ENCODE measurements around the gene OR14K1.
"Not testable (repeated sequence)": the region's sequence is repeated elsewhere in the genome, so short reads cannot be mapped to it uniquely, and the experiment has no call there.

The OR14K1 gene

GRCh38 chr1:247738315-247738714 is at the start of gene OR14K1:
Gene OR14K1 (plus strand): TSS chr1:247738615. CDS start chr1:247738615, 0 bp downstream.
- no peak for ATAC-seq

DNA sequence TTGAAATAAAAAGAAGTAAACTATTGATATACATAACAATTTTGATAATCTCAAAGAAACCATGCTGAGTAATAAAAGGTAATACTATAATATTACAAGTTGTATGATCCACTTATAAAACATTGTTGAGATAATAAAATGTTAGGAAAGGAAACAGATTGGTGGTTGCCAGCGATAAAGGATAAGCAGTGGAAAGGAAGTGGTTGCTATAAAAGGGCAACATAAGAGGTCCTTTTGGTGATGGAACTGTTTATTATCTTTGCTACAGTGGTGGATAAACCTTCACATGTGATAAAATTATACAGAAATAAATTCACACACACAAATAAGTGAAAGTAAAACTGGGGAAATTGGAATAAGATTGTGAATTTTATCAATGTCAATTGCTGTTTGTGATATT is 37.1 kb upstream of the OR14K1 start:
- ATAC-seq = no peak

GRCh38 chr1:247710681-247711080 is 27.7 kb upstream of the OR14K1 start:
- ATAC-seq = not testable (repeated sequence)

GRCh38 chr1:247713753-247714152 is 24.7 kb upstream of the OR14K1 start:
- no peak for ATAC-seq

DNA sequence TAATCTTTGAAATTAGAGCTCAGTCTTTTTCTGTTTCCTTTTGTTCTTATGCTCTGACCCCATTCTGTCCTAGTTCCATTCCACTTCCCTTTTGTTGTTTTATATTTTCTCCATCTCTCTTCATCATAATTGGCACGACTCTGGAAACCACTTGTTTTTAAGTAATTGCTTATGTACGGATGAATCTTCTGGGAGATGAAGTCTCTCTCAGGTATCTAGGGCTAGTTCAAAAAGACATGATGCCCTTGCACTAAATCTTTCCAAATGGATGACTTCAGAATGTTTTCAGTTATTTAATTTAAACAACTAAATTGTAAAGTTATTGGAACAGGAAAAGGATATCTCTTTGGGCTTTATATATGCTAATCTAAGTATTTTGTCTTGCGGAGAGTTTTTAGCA is 21.9 kb upstream of the OR14K1 start, which contains the start of gene OR6F1:
Gene OR6F1, minus strand, starts transcription at position 101 of the 400 bp plus-strand sequence. CDS start 3,891 bp downstream, outside the sequence.
- ATAC-seq = no peak

DNA sequence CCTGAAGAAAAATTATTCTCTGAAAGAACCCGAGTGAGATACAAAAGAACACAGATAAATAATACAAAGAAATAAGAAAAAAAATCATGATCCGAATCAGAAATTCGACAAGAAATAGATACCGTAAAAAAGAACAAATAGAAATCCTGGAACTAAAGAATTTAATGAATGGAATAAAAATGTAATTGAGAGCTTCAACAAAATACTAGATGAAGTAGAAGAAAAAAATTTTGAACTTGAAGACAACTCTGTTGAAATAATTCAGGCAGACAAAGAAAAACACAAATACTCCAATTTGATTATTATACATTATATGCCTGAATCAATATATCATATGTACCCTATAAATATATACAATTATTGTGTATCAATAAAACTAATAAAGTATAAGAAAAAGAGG is 17.2 kb upstream of the OR14K1 start:
- no peak for ATAC-seq

- no peak for ATAC-seq
These were observed 2.3 kb downstream of the OR14K1 start for GRCh38 chr1:247740721-247741120.

- no peak for ATAC-seq
These were observed 3.3 kb downstream of the OR14K1 start for GRCh38 chr1:247741756-247742155.

GRCh38 chr1:247742215-247742760 is 3.9 kb downstream of the OR14K1 start:
- not testable (repeated sequence) for ATAC-seq

GRCh38 chr1:247746391-247746935 is 8.0 kb downstream of the OR14K1 start:
- no peak for ATAC-seq

GRCh38 chr1:247747616-247748015 is 9.2 kb downstream of the OR14K1 start:
- ATAC-seq = no peak

GRCh38 chr1:247748041-247748440 is 9.6 kb downstream of the OR14K1 start, which contains the start of gene OR14A2:
Gene OR14A2 (minus strand): TSS chr1:247748141.
- no peak for ATAC-seq

DNA sequence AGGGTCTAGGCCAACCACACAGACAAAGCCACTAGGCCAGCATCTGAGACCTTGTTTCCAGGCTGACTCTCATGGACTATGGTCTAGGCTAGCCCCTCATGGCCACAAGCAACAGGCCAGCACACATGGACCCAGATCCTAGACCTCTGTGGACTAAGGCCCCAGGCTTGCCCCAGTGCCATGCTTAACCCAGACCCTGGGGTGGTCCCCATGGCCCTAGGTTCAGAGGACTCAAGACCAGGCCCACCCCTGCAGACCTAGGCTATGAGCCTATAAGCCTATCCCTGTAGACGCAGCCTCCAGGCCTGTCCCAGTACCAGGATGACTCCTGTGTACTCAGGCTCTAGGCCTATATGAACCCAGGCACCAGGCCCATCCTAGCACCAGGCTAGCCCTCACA is 11.5 kb downstream of the OR14K1 start:
- no peak for ATAC-seq

- ATAC-seq = not testable (repeated sequence)
These were observed 15.9 kb downstream of the OR14K1 start for GRCh38 chr1:247754311-247754710.

GRCh38 chr1:247760456-247760855 is 22.0 kb downstream of the OR14K1 start, which contains the start of gene OR1C1:
Gene OR1C1 (minus strand): TSS chr1:247760556. CDS start chr1:247758406, 2,150 bp downstream.
- no peak for ATAC-seq

DNA sequence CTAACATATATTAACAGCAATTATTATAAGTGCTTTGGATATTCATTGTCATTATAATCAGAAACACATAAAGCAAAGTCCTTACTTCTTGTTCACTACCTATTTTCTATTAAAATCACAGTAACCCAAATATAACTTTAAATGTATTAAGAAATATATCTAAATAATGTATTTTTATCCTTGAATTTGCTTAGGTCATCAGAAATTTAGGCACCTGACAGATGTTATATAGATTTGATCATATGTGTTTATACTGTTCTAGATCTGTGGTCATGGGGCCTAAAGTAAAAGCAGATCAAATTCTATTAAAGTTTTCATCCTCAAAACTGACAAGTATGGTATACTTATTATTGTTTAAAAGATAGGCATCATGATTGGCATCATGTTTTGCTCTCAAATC is 31.2 kb downstream of the OR14K1 start:
- ATAC-seq = no peak

Measured in activated CD4-positive, CD25-positive, alpha-beta regulatory T cell treated with anti-CD3 and anti-CD28 coated beads, Interleukin-2, amount 50 U/mL, for 24 hours (primary cell).